Neuronal stem cell (in vitro differentiated cells): ENCODE measurements around the gene VTA1.

Experiments used
- DNase-seq: peaks from one replicate; pipeline ENCODE4 v3.0.0-alpha.2; 2013; ENCODE audit warnings: low spot score
- H2AFZ ChIP-seq: one replicate; pipeline ENCODE4 v1.6.1; 2013; ENCODE audit warnings: mild to moderate bottlenecking, low read length, inconsistent platforms
- H2AK5ac ChIP-seq: 2 replicates; pipeline ENCODE4 v1.6.1; 2013; ENCODE audit warnings: low read depth, mild to moderate bottlenecking, inconsistent platforms, low read length, moderate library complexity, mixed read lengths
- H2BK120ac ChIP-seq: 2 replicates; pipeline ENCODE4 v1.6.1; 2013; ENCODE audit warnings: low read depth, mild to moderate bottlenecking, inconsistent platforms, low read length, moderate library complexity, mixed read lengths
- H2BK12ac ChIP-seq: one replicate; pipeline ENCODE4 v1.6.1; 2013; ENCODE audit warnings: low read length, inconsistent platforms
- H2BK15ac ChIP-seq: 2 replicates; pipeline ENCODE4 v1.6.1; 2013; ENCODE audit warnings: mild to moderate bottlenecking, low read length, inconsistent platforms, mixed read lengths
- H2BK5ac ChIP-seq: one replicate; pipeline ENCODE4 v1.6.1; 2013; ENCODE audit warnings: inconsistent platforms, mild to moderate bottlenecking, low read length, moderate library complexity
- H3K14ac ChIP-seq: one replicate; pipeline ENCODE4 v1.6.1; 2013; ENCODE audit warnings: low read length, inconsistent platforms
- H3K18ac ChIP-seq: 2 replicates; pipeline ENCODE4 v1.6.1; 2013; ENCODE audit warnings: low read length, inconsistent platforms
- H3K23ac ChIP-seq: 2 replicates; pipeline ENCODE4 v1.6.1; 2013; ENCODE audit warnings: low read depth, mild to moderate bottlenecking, mixed read lengths, low read length, inconsistent platforms; ENCODE audit not compliant: poor library complexity
- H3K27ac ChIP-seq: replicated peaks from 3 replicates; pipeline ENCODE4 v1.5.1; 2013; ENCODE audit warnings: low read length, inconsistent platforms
- H3K27me3 ChIP-seq, 3 experiments: 2 replicates each; pipeline ENCODE4 v1.6.1; 2013; ENCODE audit warnings: low read length in 3 of 3, mild to moderate bottlenecking in 2 of 3, inconsistent platforms in 1 of 3, low read depth in 1 of 3, mixed read lengths in 1 of 3, moderate library complexity in 1 of 3; ENCODE audit not compliant: control insufficient read depth in 3 of 3, insufficient read depth in 3 of 3
- H3K36me3 ChIP-seq, 2 donors: replicated peaks in 1 of 2; 2 replicates each; pipeline ENCODE4 v1.6.1; 2013; ENCODE audit warnings: low read length in 2 of 2; ENCODE audit not compliant: control insufficient read depth in 2 of 2, insufficient read depth in 2 of 2
- H3K4ac ChIP-seq: 2 replicates; pipeline ENCODE4 v1.6.1; 2013; ENCODE audit warnings: inconsistent platforms, mild to moderate bottlenecking, low read length, moderate library complexity
- H3K4me1 ChIP-seq, 2 donors: 1 replicate in 1 of 2; 2 replicates in 1 of 2; pipeline ENCODE4 v1.6.1; 2013; ENCODE audit warnings: low read length in 2 of 2, low read depth in 1 of 2; ENCODE audit not compliant: control insufficient read depth in 2 of 2, insufficient read depth in 1 of 2
- H3K4me2 ChIP-seq: one replicate; pipeline ENCODE4 v1.6.1; 2013; ENCODE audit warnings: mild to moderate bottlenecking, low read length, inconsistent platforms; ENCODE audit not compliant: insufficient read depth, poor library complexity, severe bottlenecking
- H3K4me3 ChIP-seq, 2 donors: 2 replicates each; pipeline ENCODE4 v1.5.1; 2013; ENCODE audit warnings: low read length in 2 of 2, mild to moderate bottlenecking in 2 of 2, inconsistent platforms in 1 of 2, moderate library complexity in 1 of 2
- H3K79me1 ChIP-seq: one replicate; pipeline ENCODE4 v1.6.1; 2013; ENCODE audit warnings: low read depth, mild to moderate bottlenecking, inconsistent platforms, low read length, moderate library complexity
- H3K9ac ChIP-seq: one replicate; pipeline ENCODE4 v1.6.1; 2013; ENCODE audit warnings: mild to moderate bottlenecking, low read depth, low read length, inconsistent platforms; ENCODE audit not compliant: poor library complexity
- H3K9me3 ChIP-seq, 2 donors: replicated peaks in 1 of 2; 2 replicates each; pipeline versions ENCODE3 to v1.6.1; 2013; ENCODE audit warnings: low read length in 2 of 2, mild to moderate bottlenecking in 2 of 2, inconsistent platforms in 1 of 2, low read depth in 1 of 2, mixed read lengths in 1 of 2, moderate library complexity in 1 of 2; ENCODE audit not compliant: control insufficient read depth in 2 of 2, insufficient read depth in 1 of 2
- H4K8ac ChIP-seq: one replicate; pipeline ENCODE4 v1.6.1; 2013; ENCODE audit warnings: low read depth, mild to moderate bottlenecking, inconsistent platforms, low read length, moderate library complexity
- H4K91ac ChIP-seq: one replicate; pipeline ENCODE4 v1.6.1; 2013; ENCODE audit warnings: low read length, low read depth, mild to moderate bottlenecking, inconsistent platforms; ENCODE audit not compliant: poor library complexity
- WGBS, 2 donors: extraction: QIAGEN DNeasy Blood & Tissue Kit; methylation state at CpG; one replicate each; pipeline ENCODE4 v1.1.7; 2013; ENCODE audit warnings: missing lambda C conversion rate in 2 of 2, mixed read lengths in 1 of 2; ENCODE audit not compliant: insufficient read length in 2 of 2, insufficient replicate concordance in 1 of 2; ENCODE audit errors: extremely low coverage in 2 of 2; 5-methylcytosine and 5-hydroxymethylcytosine counted together

Gene VTA1

GRCh38 chr6:142254513-142254912 is 107.5 kb downstream of the VTA1 start:
- DNase-seq, result no peak
- Histone ChIP-seq H3K4me3 (no peak overlapping the region), H3K9ac (no peak overlapping the region), H3K9me3 (no peaks in the 10 kb centered on the region), H4K8ac (no peak overlapping the region), H3K23ac (no peak overlapping the region), H2AFZ (no peak overlapping the region), H3K14ac (no peak overlapping the region), H3K27me3 (no peaks in the 10 kb centered on the region), H3K27ac (no peak overlapping the region), H2BK12ac (no peak overlapping the region), H2BK5ac (no peak overlapping the region), H3K18ac (no peak overlapping the region), H2AK5ac (no peak overlapping the region), H3K4me1 (no peaks in the 10 kb centered on the region), H2BK15ac (no peak overlapping the region), H3K4me2 (no peak overlapping the region), H3K4ac (no peak overlapping the region), H3K36me3 (no peaks in the 10 kb centered on the region), H4K91ac (no peak overlapping the region), H2BK120ac (no peak overlapping the region), H3K79me1 (no peaks in the 10 kb centered on the region)
- no CpG with 5 or more reads among the region's 6 CpGs for WGBS, 2 donors

- Histone ChIP-seq H3K4me3 (no peak overlapping the region), H4K91ac (no peak overlapping the region), H2BK15ac (no peak overlapping the region), H3K9ac (no peak overlapping the region), H3K14ac (no peak overlapping the region), H3K23ac (no peak overlapping the region), H3K4ac (no peak overlapping the region), H3K4me2 (no peak overlapping the region), H2AK5ac (no peak overlapping the region), H2AFZ (no peak overlapping the region), H3K9me3 (no peaks in the 10 kb centered on the region), H3K79me1 (no peaks in the 10 kb centered on the region), H3K27ac (no peak overlapping the region), H3K27me3 (no peaks in the 10 kb centered on the region), H3K4me1 (no peaks in the 10 kb centered on the region), H2BK12ac (no peak overlapping the region), H2BK120ac (no peak overlapping the region), H3K18ac (no peak overlapping the region), H2BK5ac (no peak overlapping the region), H4K8ac (no peak overlapping the region), H3K36me3 (no peaks in the 10 kb centered on the region)
- DNase-seq, result no peak
- no CpG with 5 or more reads among the region's 2 CpGs for WGBS, 2 donors
Measured at GRCh38 chr6:142255785-142256184, 108.7 kb downstream of the VTA1 start.

GRCh38 chr6:142258305-142258704 is 111.2 kb downstream of the VTA1 start:
- H3K9me3 ChIP-seq, result peaks cover 0 to 2% of the 10 kb centered on the region in 2 donors
- H2AK5ac ChIP-seq, result no peak overlapping the region
- H3K27me3 ChIP-seq, result no peaks in the 10 kb centered on the region
- no peak overlapping the region for H2AFZ ChIP-seq
- no CpG with 5 or more reads among the region's 6 CpGs for WGBS, 2 donors
- H3K9ac ChIP-seq, result no peak overlapping the region
- DNase-seq, result no peak
- H2BK15ac ChIP-seq, result no peak overlapping the region
- no peak overlapping the region for H3K27ac ChIP-seq
- H3K36me3 ChIP-seq, result no peaks in the 10 kb centered on the region
- H3K18ac ChIP-seq, result no peak overlapping the region
- H2BK120ac ChIP-seq, result no peak overlapping the region
- no peaks in the 10 kb centered on the region for H3K4me1 ChIP-seq
- H3K4ac ChIP-seq, result no peak overlapping the region
- H3K79me1 ChIP-seq, result no peaks in the 10 kb centered on the region
- no peak overlapping the region for H3K14ac ChIP-seq
- H4K8ac ChIP-seq, result no peak overlapping the region
- H3K4me3 ChIP-seq, result no peak overlapping the region
- no peak overlapping the region for H3K23ac ChIP-seq
- H3K4me2 ChIP-seq, result no peak overlapping the region
- H4K91ac ChIP-seq, result no peak overlapping the region
- H2BK5ac ChIP-seq, result no peak overlapping the region
- H2BK12ac ChIP-seq, result no peak overlapping the region

GRCh38 chr6:142258757-142259156 is 111.7 kb downstream of the VTA1 start:
- Histone ChIP-seq H3K36me3 (no peaks in the 10 kb centered on the region), H4K91ac (no peak overlapping the region), H3K27ac (no peak overlapping the region), H2AK5ac (no peak overlapping the region), H3K9me3 (peaks cover 0 to 2% of the 10 kb centered on the region in 2 donors), H4K8ac (no peak overlapping the region), H3K27me3 (no peaks in the 10 kb centered on the region), H3K4ac (no peak overlapping the region), H2BK12ac (no peak overlapping the region), H3K79me1 (no peaks in the 10 kb centered on the region), H2BK15ac (no peak overlapping the region), H3K18ac (no peak overlapping the region), H3K23ac (no peak overlapping the region), H2BK5ac (no peak overlapping the region), H3K9ac (no peak overlapping the region), H2BK120ac (no peak overlapping the region), H3K4me2 (no peak overlapping the region), H3K4me3 (no peak overlapping the region), H3K4me1 (no peaks in the 10 kb centered on the region), H3K14ac (no peak overlapping the region), H2AFZ (no peak overlapping the region)
- DNase-seq, result no peak
- WGBS, 2 donors, result no CpG with 5 or more reads among the region's 8 CpGs
